Astrocyte (in vitro differentiated cells and primary cell): ENCODE data around the gene PLA2G1B.

Experiments
- EZH2 ChIP-seq: IDR thresholded peaks from 2 replicates; pipeline ENCODE4 v1.6.1; 2012; ENCODE audit warnings: mild to moderate bottlenecking, low read length, inconsistent platforms; ENCODE audit not compliant: insufficient read depth
- TF ChIP-seq, protein P1 (sequence below): IDR thresholded peaks from 2 replicates; pipeline ENCODE4 v1.5.1; 2011; ENCODE audit warnings: low read depth, mild to moderate bottlenecking, inconsistent platforms, low read length, moderate library complexity; ENCODE audit not compliant: insufficient read depth

GRCh38 chr12:120362516-120363273, 35.1 kb upstream of the PLA2G1B start:
- TF ChIP-seq, protein P1, sequence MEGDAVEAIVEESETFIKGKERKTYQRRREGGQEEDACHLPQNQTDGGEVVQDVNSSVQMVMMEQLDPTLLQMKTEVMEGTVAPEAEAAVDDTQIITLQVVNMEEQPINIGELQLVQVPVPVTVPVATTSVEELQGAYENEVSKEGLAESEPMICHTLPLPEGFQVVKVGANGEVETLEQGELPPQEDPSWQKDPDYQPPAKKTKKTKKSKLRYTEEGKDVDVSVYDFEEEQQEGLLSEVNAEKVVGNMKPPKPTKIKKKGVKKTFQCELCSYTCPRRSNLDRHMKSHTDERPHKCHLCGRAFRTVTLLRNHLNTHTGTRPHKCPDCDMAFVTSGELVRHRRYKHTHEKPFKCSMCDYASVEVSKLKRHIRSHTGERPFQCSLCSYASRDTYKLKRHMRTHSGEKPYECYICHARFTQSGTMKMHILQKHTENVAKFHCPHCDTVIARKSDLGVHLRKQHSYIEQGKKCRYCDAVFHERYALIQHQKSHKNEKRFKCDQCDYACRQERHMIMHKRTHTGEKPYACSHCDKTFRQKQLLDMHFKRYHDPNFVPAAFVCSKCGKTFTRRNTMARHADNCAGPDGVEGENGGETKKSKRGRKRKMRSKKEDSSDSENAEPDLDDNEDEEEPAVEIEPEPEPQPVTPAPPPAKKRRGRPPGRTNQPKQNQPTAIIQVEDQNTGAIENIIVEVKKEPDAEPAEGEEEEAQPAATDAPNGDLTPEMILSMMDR: no peak
- no peak for TF ChIP-seq EZH2
